Tibial nerve (tissue), 4 donors: ENCODE results near the gene CDK15. TPM values are rescaled to one million over a fixed set of nuclear protein-coding genes. Genes with fewer than 3 reads are reported as not detected.
"Not testable (repeated sequence)": the region's sequence is repeated elsewhere in the genome, so short reads cannot be mapped to it uniquely, and the experiment has no call there.

Experiments
- DNase-seq, 2 donors: peaks; one replicate each; pipeline ENCODE4 v3.0.0-alpha.2; 2019; ENCODE audit warnings: low spot score in 2 of 2
- H3K27ac ChIP-seq, 4 donors: fragments of 200-600 bp; sonication (generic) in 3 of 4; one replicate each; pipeline ENCODE4 v1.5.1; 2017 to 2019; ENCODE audit warnings: mild to moderate bottlenecking in 1 of 4
- H3K27me3 ChIP-seq, 2 donors: fragments of 200-600 bp; sonication (generic) in 1 of 2; one replicate each; pipeline versions ENCODE4 v1.5.1 to v1.6.0; 2017 to 2019
- H3K36me3 ChIP-seq, 3 donors: fragments of 200-600 bp; sonication (generic); one replicate each; pipeline ENCODE4 v1.5.1; 2018 to 2019
- H3K4me1 ChIP-seq, 4 donors: fragments of 200-600 bp; sonication (generic) in 3 of 4; one replicate each; pipeline ENCODE4 v1.5.1; 2017 to 2019
- H3K4me3 ChIP-seq, 4 donors: fragments of 200-600 bp; sonication (generic) in 3 of 4; one replicate each; pipeline ENCODE4 v1.5.1; 2017 to 2019; ENCODE audit warnings: mild to moderate bottlenecking in 1 of 4, moderate library complexity in 1 of 4
- H3K9me3 ChIP-seq, 4 donors: fragments of 200-600 bp; sonication (generic) in 3 of 4; one replicate each; pipeline ENCODE4 v1.5.1; 2017 to 2019
- EP300 ChIP-seq, 2 donors: sonication (generic); formaldehyde crosslinking; IDR thresholded peaks; one replicate each; pipeline ENCODE4 v1.6.1; 2017; ENCODE audit warnings: antibody characterized with exemption in 2 of 2, mild to moderate bottlenecking in 1 of 2
- POLR2A ChIP-seq, 2 donors: fragments of 450-650 bp; IDR thresholded peaks; one replicate each; pipeline ENCODE4 v1.6.1; 2017; ENCODE audit warnings: antibody characterized with exemption in 2 of 2, mild to moderate bottlenecking in 2 of 2, moderate library complexity in 2 of 2
- WGBS, 2 donors: methylation state at CpG; one replicate each; pipeline ENCODE4 v1.1.5; 2018; 5-methylcytosine and 5-hydroxymethylcytosine counted together
- total RNA-seq, 4 donors: library from RNA; depleted of rRNA; stranded (reverse); fragments of >200 nt; gene quantifications; one replicate each; pipeline ENCODE4 v1.1.0, GENCODE V29; 2016
- TF ChIP-seq, protein P1 (sequence below), 5 experiments: fragments of 200-600 bp in 3 of 5; fragments of 450-650 bp in 2 of 5; sonication (generic) in 3 of 5; IDR thresholded peaks; one replicate each; pipeline ENCODE4 v1.5.1; 2016 to 2019; ENCODE audit warnings: antibody characterized with exemption in 5 of 5, mild to moderate bottlenecking in 3 of 5, moderate library complexity in 2 of 5

Gene CDK15
- 1 to 10 TPM in 3 of 4 donors, under 1 TPM in 1; 0.90 to 6.5 (median 1.4) TPM for total RNA-seq

- 33 to 38% methylated on average over 10 of the region's 10 CpGs for WGBS, 2 donors
- peaks cover 0 to 27% (median 3%) of the 10 kb centered on the region in 4 donors for H3K4me1 ChIP-seq
- H3K27me3 ChIP-seq, result no peaks in the 10 kb centered on the region
- peak within 1 kb of the TSS in 1 of 4 donors; percentile 23 for H3K4me3 ChIP-seq
- H3K36me3 ChIP-seq, result no peaks in the 10 kb centered on the region
- TF ChIP-seq EP300 (IDR thresholded peaks at IDR 0.05), result no peak
- TF ChIP-seq POLR2A (IDR thresholded peaks at IDR 0.05), result no peak
- TF ChIP-seq, protein P1, sequence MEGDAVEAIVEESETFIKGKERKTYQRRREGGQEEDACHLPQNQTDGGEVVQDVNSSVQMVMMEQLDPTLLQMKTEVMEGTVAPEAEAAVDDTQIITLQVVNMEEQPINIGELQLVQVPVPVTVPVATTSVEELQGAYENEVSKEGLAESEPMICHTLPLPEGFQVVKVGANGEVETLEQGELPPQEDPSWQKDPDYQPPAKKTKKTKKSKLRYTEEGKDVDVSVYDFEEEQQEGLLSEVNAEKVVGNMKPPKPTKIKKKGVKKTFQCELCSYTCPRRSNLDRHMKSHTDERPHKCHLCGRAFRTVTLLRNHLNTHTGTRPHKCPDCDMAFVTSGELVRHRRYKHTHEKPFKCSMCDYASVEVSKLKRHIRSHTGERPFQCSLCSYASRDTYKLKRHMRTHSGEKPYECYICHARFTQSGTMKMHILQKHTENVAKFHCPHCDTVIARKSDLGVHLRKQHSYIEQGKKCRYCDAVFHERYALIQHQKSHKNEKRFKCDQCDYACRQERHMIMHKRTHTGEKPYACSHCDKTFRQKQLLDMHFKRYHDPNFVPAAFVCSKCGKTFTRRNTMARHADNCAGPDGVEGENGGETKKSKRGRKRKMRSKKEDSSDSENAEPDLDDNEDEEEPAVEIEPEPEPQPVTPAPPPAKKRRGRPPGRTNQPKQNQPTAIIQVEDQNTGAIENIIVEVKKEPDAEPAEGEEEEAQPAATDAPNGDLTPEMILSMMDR (IDR thresholded peaks at IDR 0.05), result no peak
- H3K27ac ChIP-seq, result peak within 1 kb of the TSS in 3 of 4 donors; percentile 31 to 81 (median 81)
- DNase-seq, result peak in 1 of 2 donors; percentile 21
- no peaks in the 10 kb centered on the region for H3K9me3 ChIP-seq
These were observed at the start of gene CDK15 for GRCh38 chr2:201806442-201807170. CDK15 (plus strand) TSS chr2:201806537; CDS start chr2:201806665, 128 bp downstream.

DNA sequence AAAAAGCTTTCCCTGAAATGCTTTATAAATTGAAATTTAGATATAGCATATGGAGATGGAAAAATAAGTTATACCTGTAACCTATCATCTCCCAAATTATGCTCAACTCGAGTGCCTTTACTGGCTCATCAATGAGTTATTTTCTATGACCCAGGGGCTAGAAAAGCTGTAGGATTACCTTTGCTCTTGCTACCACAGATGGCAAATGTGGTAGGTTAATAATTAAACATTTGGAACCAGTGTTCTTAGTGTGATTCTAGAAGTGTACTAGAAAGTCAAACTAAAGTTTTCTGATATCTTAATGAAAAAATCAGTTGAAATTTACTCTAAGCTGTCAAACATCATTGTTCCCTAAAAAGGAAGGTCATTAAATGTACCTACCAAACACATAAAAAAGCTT is 48.1 kb upstream of the CDK15 start:
- whole genome bisulfite sequencing, 2 donors, result 0 to 74% methylated on average over 1 of the region's 1 CpG
- no peaks in the 10 kb centered on the region for H3K4me1 ChIP-seq
- no peak for TF ChIP-seq EP300 (IDR thresholded peaks at IDR 0.05)
- TF ChIP-seq, protein P1 (IDR thresholded peaks at IDR 0.05), result no peak
- TF ChIP-seq POLR2A (IDR thresholded peaks at IDR 0.05), result no peak
- no peaks in the 10 kb centered on the region for H3K27me3 ChIP-seq
- no peaks in the 10 kb centered on the region for H3K9me3 ChIP-seq
- H3K4me3 ChIP-seq, result no peak overlapping the region
- DNase-seq, result no peak
- peaks cover 0 to 80% (median 6%) of the 10 kb centered on the region in 3 donors for H3K36me3 ChIP-seq
- H3K27ac ChIP-seq, result no peak overlapping the region

GRCh38 chr2:201758873-201759272 is 47.5 kb upstream of the CDK15 start:
- H3K4me3 ChIP-seq, result no peak overlapping the region
- WGBS, 2 donors, result 79 to 86% methylated on average over 3 of the region's 3 CpGs
- no peaks in the 10 kb centered on the region for H3K9me3 ChIP-seq
- DNase-seq, result no peak
- TF ChIP-seq POLR2A (IDR thresholded peaks at IDR 0.05) (no peak), EP300 (IDR thresholded peaks at IDR 0.05) (no peak)
- TF ChIP-seq, protein P1 (IDR thresholded peaks at IDR 0.05), result no peak
- H3K27ac ChIP-seq, result no peak overlapping the region
- peaks cover 0 to 83% (median 6%) of the 10 kb centered on the region in 3 donors for H3K36me3 ChIP-seq
- H3K4me1 ChIP-seq, result no peaks in the 10 kb centered on the region
- H3K27me3 ChIP-seq, result no peaks in the 10 kb centered on the region

DNA sequence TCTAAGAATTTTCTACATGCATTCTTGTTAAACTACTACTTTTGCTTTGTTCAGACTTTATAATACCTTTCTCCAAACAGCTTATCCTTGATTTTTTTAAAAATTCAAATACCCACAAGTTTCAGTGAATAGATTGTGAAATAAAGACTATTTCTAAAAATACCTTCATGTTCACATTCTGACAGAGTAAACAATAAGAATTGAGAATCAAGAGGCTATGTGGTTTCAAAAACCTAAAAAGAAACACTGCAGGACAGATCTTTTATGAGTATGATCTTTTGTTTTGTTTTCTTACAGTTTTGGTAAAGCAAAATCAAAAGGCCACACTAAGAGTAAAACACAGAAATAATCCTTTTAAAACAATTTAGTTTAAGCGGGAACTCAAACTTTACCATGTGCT is 46.8 kb upstream of the CDK15 start:
- TF ChIP-seq POLR2A (IDR thresholded peaks at IDR 0.05) (no peak), EP300 (IDR thresholded peaks at IDR 0.05) (no peak)
- TF ChIP-seq, protein P1 (IDR thresholded peaks at IDR 0.05), result no peak
- no peak overlapping the region for H3K4me3 ChIP-seq
- 85 to 96% methylated on average over 1 of the region's 1 CpG for WGBS, 2 donors
- no peaks in the 10 kb centered on the region for H3K4me1 ChIP-seq
- H3K27me3 ChIP-seq, result no peaks in the 10 kb centered on the region
- peaks cover 0 to 81% (median 6%) of the 10 kb centered on the region in 3 donors for H3K36me3 ChIP-seq
- H3K27ac ChIP-seq, result no peak overlapping the region
- no peaks in the 10 kb centered on the region for H3K9me3 ChIP-seq
- no peak for DNase-seq

- H3K4me3 ChIP-seq, result no peak overlapping the region
- H3K27ac ChIP-seq, result no peak overlapping the region
- H3K9me3 ChIP-seq, result no peaks in the 10 kb centered on the region
- 87 to 89% methylated on average over 4 of the region's 4 CpGs for WGBS, 2 donors
- DNase-seq, result no peak
- no peaks in the 10 kb centered on the region for H3K27me3 ChIP-seq
- peaks cover 0 to 79% (median 6%) of the 10 kb centered on the region in 3 donors for H3K36me3 ChIP-seq
- H3K4me1 ChIP-seq, result no peaks in the 10 kb centered on the region
- TF ChIP-seq, protein P1 (IDR thresholded peaks at IDR 0.05), result no peak
- TF ChIP-seq EP300 (IDR thresholded peaks at IDR 0.05), result no peak
- no peak for TF ChIP-seq POLR2A (IDR thresholded peaks at IDR 0.05)
These were observed 45.2 kb upstream of the CDK15 start for GRCh38 chr2:201761101-201761500.

DNA sequence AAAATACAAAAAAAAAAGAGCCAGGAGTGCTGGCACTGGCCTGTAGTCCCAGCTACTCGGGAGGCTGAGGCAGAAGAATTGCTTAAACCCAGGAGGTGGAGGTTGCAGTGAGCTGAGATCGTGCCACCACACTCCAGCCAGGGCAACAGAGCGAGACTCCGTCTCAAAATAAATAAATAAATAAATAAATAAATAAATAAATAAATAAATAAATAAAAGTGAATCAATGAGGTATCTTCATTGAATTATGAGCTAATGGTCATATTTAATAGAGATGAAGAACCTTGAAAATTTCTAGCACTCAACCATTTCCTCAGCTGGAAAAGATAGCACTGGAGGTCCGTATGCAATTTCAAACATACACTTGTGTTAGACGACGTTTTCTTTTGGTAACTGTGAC is 41.9 kb upstream of the CDK15 start:
- Histone ChIP-seq H3K4me1 (peaks cover 0 to 25% (median 4%) of the 10 kb centered on the region in 4 donors), H3K36me3 (peaks cover 0 to 59% (median 6%) of the 10 kb centered on the region in 3 donors)
- H3K27me3 ChIP-seq, H3K9me3 ChIP-seq, DNase-seq, H3K4me3 ChIP-seq, H3K27ac ChIP-seq: not testable (repeated sequence)
- 96 to 97% methylated on average over 7 of the region's 7 CpGs for WGBS, 2 donors
